SJSA1 (cell line): Measurements from ENCODE around the gene FBXO15. TPM values are rescaled to one million over a fixed set of nuclear protein-coding genes. Genes with fewer than 3 reads are reported as not detected.

Source experiments
- DNase-seq, 2 experiments: peaks; one replicate each; pipeline ENCODE4 v3.0.0-alpha.2; 2015 to 2020; ENCODE audit warnings: low spot score in 2 of 2, low read depth in 1 of 2
- H3K27ac ChIP-seq: fragments of 250-450 bp; sonication (Bioruptor Pico); 2 replicates; pipeline ENCODE4 v1.5.1; 2020; ENCODE audit warnings: mild to moderate bottlenecking, moderate library complexity
- H3K27me3 ChIP-seq: fragments of 250-450 bp; sonication (Bioruptor Pico); replicated peaks from 2 replicates; pipeline ENCODE4 v1.5.1; 2020; ENCODE audit warnings: mild to moderate bottlenecking, moderate library complexity
- H3K36me3 ChIP-seq: fragments of 250-450 bp; sonication (Bioruptor Pico); 2 replicates; pipeline ENCODE4 v1.5.1; 2020; ENCODE audit warnings: mild to moderate bottlenecking
- H3K4me1 ChIP-seq: fragments of 250-450 bp; sonication (Bioruptor Pico); replicated peaks from 2 replicates; pipeline ENCODE4 v1.6.1; 2021; ENCODE audit warnings: mild to moderate bottlenecking
- H3K4me3 ChIP-seq: fragments of 250-450 bp; sonication (Bioruptor Pico); 2 replicates; pipeline ENCODE4 v1.5.1; 2020; ENCODE audit warnings: mild to moderate bottlenecking
- H3K9me3 ChIP-seq: fragments of 250-450 bp; sonication (Bioruptor Pico); replicated peaks from 2 replicates; pipeline ENCODE4 v1.5.1; 2020; ENCODE audit warnings: mild to moderate bottlenecking
- total RNA-seq: library from RNA; depleted of rRNA; stranded (reverse); fragments of >200 nt; shearing (Covaris generic); gene quantifications from 2 replicates; pipeline ENCODE4 v1.2.3, GENCODE V29; 2014; rRNA removed

FBXO15 gene
- total RNA-seq, 1 experiment from 2014 or later, result 0.63 TPM

DNA sequence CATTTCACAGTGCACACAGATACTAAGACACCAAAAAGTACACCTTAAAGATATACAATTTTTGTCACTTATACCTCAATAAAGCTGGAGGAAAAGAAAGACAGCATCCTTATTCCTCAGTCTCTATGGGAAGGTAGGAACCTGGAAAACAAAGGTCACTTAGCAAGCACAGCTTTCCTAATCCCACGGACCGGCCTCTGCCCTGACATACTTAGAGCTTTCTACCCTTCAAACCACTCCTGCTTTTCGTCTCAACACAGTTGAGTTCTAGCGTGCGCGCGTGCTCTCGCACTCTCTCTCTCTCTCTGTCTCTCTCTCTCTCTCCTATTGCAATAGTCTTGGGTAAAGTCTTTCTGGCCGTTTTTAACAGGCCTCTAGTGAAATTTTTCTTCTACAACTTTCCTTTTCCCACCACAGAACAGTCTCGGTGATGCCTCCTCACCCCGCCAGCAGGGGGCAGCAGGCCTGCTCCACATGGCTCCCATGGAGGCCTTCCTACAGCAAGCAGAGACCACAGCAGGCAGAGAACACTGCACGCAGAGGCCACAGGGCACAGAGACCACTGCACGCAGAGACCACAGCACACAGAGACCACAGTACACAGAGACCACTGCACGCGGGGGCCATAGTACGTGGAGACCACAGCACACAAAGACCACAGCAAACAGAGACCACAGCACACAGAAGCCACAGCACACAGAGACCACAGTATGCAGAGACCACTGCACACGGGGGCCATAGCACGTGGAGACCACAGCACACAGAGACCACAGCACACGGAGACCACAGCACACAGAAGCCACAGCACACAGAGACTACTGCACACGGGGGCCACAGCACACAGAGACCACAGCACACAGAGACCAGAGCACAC, 106.9 kb downstream of the FBXO15 start:
- H3K9me3 ChIP-seq, result no peaks in the 10 kb centered on the region
- no peaks in the 10 kb centered on the region for H3K4me1 ChIP-seq
- no peak overlapping the region for H3K4me3 ChIP-seq
- no peaks in the 10 kb centered on the region for H3K36me3 ChIP-seq
- no peak overlapping the region for H3K27ac ChIP-seq
- H3K27me3 ChIP-seq, result no peaks in the 10 kb centered on the region
- DNase-seq, result peak in 1 of 2 experiments; percentile 33

DNA sequence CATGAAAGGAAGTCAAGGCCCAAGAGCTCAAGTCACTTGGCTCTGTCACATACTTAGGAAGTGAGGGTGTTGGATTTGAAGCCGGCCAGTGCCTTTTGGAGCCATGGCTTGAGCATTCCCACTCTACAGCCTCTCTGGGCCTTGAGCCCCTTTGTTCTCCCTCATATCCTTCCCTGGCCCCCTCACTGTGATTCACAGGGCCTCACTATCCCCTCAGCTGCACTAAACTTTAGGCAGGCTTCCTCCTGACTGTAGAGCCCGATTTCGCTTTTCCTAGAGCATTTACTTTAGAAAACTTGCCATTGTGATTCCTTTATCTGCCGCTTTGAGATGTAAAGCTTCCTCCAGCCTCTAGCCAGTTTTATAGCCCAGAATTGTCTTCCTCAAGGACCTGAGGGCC, 107.6 kb downstream of the FBXO15 start:
- no peaks in the 10 kb centered on the region for H3K9me3 ChIP-seq
- no peak overlapping the region for H3K4me3 ChIP-seq
- H3K27ac ChIP-seq, result no peak overlapping the region
- DNase-seq, result no peak
- no peaks in the 10 kb centered on the region for H3K4me1 ChIP-seq
- no peaks in the 10 kb centered on the region for H3K27me3 ChIP-seq
- no peaks in the 10 kb centered on the region for H3K36me3 ChIP-seq

DNA sequence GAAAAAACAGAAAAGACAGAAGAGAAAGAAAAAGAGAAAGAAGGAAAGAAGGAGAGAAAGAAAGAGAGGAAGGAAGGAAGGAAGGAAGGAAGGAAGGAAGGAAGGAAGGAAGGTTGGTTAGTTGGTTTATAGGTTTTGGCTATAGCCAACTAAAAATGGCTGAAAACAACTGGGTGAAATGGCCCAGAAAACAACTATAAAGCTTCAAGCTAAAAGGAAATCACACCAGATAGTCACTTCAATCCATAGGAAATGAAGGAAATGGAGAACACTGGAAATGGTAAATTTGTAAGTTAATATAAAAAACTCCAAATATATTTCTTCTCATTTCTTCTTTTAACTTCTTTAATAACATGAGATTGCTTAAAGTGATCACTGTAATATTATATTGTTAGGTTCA, 118.5 kb downstream of the FBXO15 start:
- no peaks in the 10 kb centered on the region for H3K27me3 ChIP-seq
- H3K27ac ChIP-seq, result no peak overlapping the region
- H3K36me3 ChIP-seq, result no peaks in the 10 kb centered on the region
- no peaks in the 10 kb centered on the region for H3K9me3 ChIP-seq
- no peak overlapping the region for H3K4me3 ChIP-seq
- no peaks in the 10 kb centered on the region for H3K4me1 ChIP-seq
- DNase-seq, result no peak

Other genes with a start within 250 kb of the FBXO15 start
- 39.6 and 63.1 TPM in 2 replicates for gene TIMM21, start 689 bp upstream of the FBXO15 start, total RNA-seq
- 210 and 237 TPM in 2 replicates for gene CYB5A, start 144.1 kb upstream of the FBXO15 start, total RNA-seq
- gene C18orf63, start 168.0 kb upstream of the FBXO15 start, total RNA-seq, result not detected in 2 replicates